HepG2 (cell line): ENCODE results near the gene NODAL. TPM values are rescaled to one million over a fixed set of nuclear protein-coding genes. Genes with fewer than 3 reads are reported as not detected.

Source experiments
- ATAC-seq: fragments of 200-7000 bp; cut with Tn5 transposase; 3 replicates; pipeline ENCODE4 v1.9.1; 2020; ENCODE audit warnings: mild to moderate bottlenecking, moderate library complexity
- BruUV-seq: library from RNA; stranded (reverse); fragments of 400-500 nt; replicated peaks from 2 replicates; lab custom pipeline; 2021; lab: Mats Ljungman, UMichigan
- CTCF ChIA-PET: fragments of 300-600 bp; formaldehyde crosslinking; extraction: SDS; loops from one replicate; lab custom pipeline; 2021; ENCODE audit warnings: low total read pairs, inconsistent platforms, low intra/inter-chr PET ratio; lab: Yijun Ruan, JAX
- POLR2A ChIA-PET: fragments of 350-600 bp; sonication (Branson Sonifier 250); formaldehyde crosslinking; loops from one replicate; lab custom pipeline; 2020; ENCODE audit warnings: antibody characterized with exemption, inconsistent platforms; lab: Yijun Ruan, JAX
- DNase-seq: peaks from one replicate; pipeline ENCODE4 v3.0.0-alpha.2; 2015; ENCODE audit warnings: low spot score
- FAIRE-seq: peaks from 3 replicates; lab custom pipeline; 2011; peaks lifted over from hg19 to GRCh38; lab: Jason Lieb, UNC
- H2AFZ ChIP-seq: one replicate; pipeline ENCODE4 v1.6.1; 2011; ENCODE audit warnings: low read length, inconsistent platforms
- H3K27ac ChIP-seq: fragments of 300-600 bp; 3 replicates; pipeline ENCODE4 v1.8.0; 2011; ENCODE audit warnings: mixed run types, mild to moderate bottlenecking, mixed read lengths, low read length, inconsistent platforms; ENCODE audit not compliant: insufficient read depth; ENCODE audit errors: extremely low read length
- H3K27me3 ChIP-seq, 2 experiments: fragments of 200-600 bp in 1 of 2; 2 replicates in 1 of 2; 3 replicates in 1 of 2; pipeline versions ENCODE4 v1.6.0 to v1.8.0; 2011; ENCODE audit warnings: low read length in 2 of 2, mild to moderate bottlenecking in 2 of 2, moderate library complexity in 2 of 2, inconsistent platforms in 1 of 2; ENCODE audit not compliant: insufficient read depth in 2 of 2, control insufficient read depth in 1 of 2
- H3K36me3 ChIP-seq, 2 experiments: fragments of 200-600 bp in 1 of 2; replicated peaks in 1 of 2; 2 replicates in 1 of 2; 3 replicates in 1 of 2; pipeline versions ENCODE4 v1.5.1 to v1.8.0; 2011; ENCODE audit warnings: low read length in 2 of 2, inconsistent platforms in 1 of 2; ENCODE audit not compliant: insufficient read depth in 2 of 2, control insufficient read depth in 1 of 2
- H3K4me1 ChIP-seq: 2 replicates; pipeline ENCODE4 v1.5.1; 2012; ENCODE audit warnings: low read length, inconsistent platforms; ENCODE audit not compliant: insufficient read depth
- H3K4me2 ChIP-seq: 2 replicates; pipeline ENCODE4 v1.6.0; 2011; ENCODE audit warnings: low read depth, low read length, inconsistent platforms
- H3K4me3 ChIP-seq, 3 experiments: fragments of 200-600 bp in 1 of 3; sonication (generic), shearing (Covaris generic) in 1 of 3; replicated peaks in 1 of 3; 2 replicates each; pipeline ENCODE4 v1.5.1; 2011 to 2016; ENCODE audit warnings: low read length in 3 of 3, inconsistent platforms in 2 of 3, low read depth in 2 of 3, mild to moderate bottlenecking in 2 of 3, control low read depth in 1 of 3, mixed read lengths in 1 of 3; ENCODE audit not compliant: insufficient read depth in 1 of 3
- H3K79me2 ChIP-seq: one replicate; pipeline ENCODE4 v1.6.1; 2011; ENCODE audit warnings: low read length, inconsistent platforms; ENCODE audit not compliant: insufficient read depth
- H3K9ac ChIP-seq: 2 replicates; pipeline ENCODE4 v1.6.0; 2011; ENCODE audit warnings: mild to moderate bottlenecking, low read depth, low read length, inconsistent platforms; ENCODE audit not compliant: insufficient read depth
- H3K9me3 ChIP-seq: 2 replicates; pipeline ENCODE4 v1.5.1; 2012; ENCODE audit warnings: mild to moderate bottlenecking, low read length
- H4K20me1 ChIP-seq: 2 replicates; pipeline ENCODE4 v1.6.0; 2011; ENCODE audit warnings: inconsistent platforms, mild to moderate bottlenecking, low read length, moderate library complexity; ENCODE audit not compliant: insufficient read depth
- HNF4G ChIP-seq, 2 experiments: sonication (generic) in 1 of 2; formaldehyde crosslinking in 1 of 2; IDR thresholded peaks; 2 replicates each; pipeline versions ENCODE4 v1.4.0 to v1.6.1; 2011 to 2020; ENCODE audit warnings: borderline replicate concordance in 2 of 2, low read depth in 2 of 2, mild to moderate bottlenecking in 2 of 2, low read length in 1 of 2, missing genetic modification reagents in 1 of 2, moderate library complexity in 1 of 2
- KDM1A ChIP-seq: IDR thresholded peaks from 2 replicates; pipeline ENCODE4 v1.6.1; 2016; ENCODE audit warnings: missing compliant biosample characterization
- TAF1 ChIP-seq: sonication (generic); formaldehyde crosslinking; IDR thresholded peaks from 2 replicates; pipeline ENCODE4 v1.4.0; 2020; ENCODE audit warnings: missing genetic modification reagents
- TCF12 ChIP-seq, 2 experiments: fragments of 450-650 bp in 1 of 2; sonication (generic) in 1 of 2; formaldehyde crosslinking in 1 of 2; IDR thresholded peaks; 2 replicates each; pipeline versions ENCODE4 v1.6.1 to v1.8.0; 2017 to 2022; ENCODE audit warnings: antibody characterized with exemption in 1 of 2, mild to moderate bottlenecking in 1 of 2, missing genetic modification reagents in 1 of 2, moderate library complexity in 1 of 2
- ZEB1 ChIP-seq: IDR thresholded peaks from 2 replicates; pipeline ENCODE4 v1.6.1; 2012; ENCODE audit warnings: mild to moderate bottlenecking, low read depth, inconsistent platforms; ENCODE audit not compliant: insufficient replicate concordance
- ZNF75D ChIP-seq: sonication (generic); formaldehyde crosslinking; IDR thresholded peaks from 2 replicates; pipeline ENCODE4 v1.8.1; 2023; ENCODE audit warnings: missing genetic modification reagents, mild to moderate bottlenecking, borderline replicate concordance
- ZSCAN25 ChIP-seq: sonication (generic); formaldehyde crosslinking; IDR thresholded peaks from 2 replicates; pipeline ENCODE4 v1.8.0; 2022; ENCODE audit warnings: mild to moderate bottlenecking, missing genetic modification reagents
- WGBS: methylation state at CpG from one replicate; pipeline ENCODE4 v1.1.6; 2017; ENCODE audit warnings: low lambda C conversion rate; 5-methylcytosine and 5-hydroxymethylcytosine counted together
- in situ Hi-C: cut with HindIII; loops from 2 replicates; pipeline ENCODE4 v1.10.0; 2017; ENCODE audit warnings: low pct_unique_long_range_greater_than_20kb; ENCODE audit not compliant: extremely low pct_ligation_motif_present
- intact Hi-C: fragments of 100-400 bp; cut with micrococcal nuclease; formaldehyde crosslinking; loops from one replicate; pipeline ENCODE4 v1.10.0; 2022; ENCODE audit not compliant: unreplicated experiment
- polyA plus RNA-seq, 8 experiments: library from polyadenylated mRNA; depleted of rRNA in 3 of 8; stranded (reverse) in 7 of 8; unstranded in 1 of 8; fragments of >200 nt; fragmentation: Illumina TruSeq in 4 of 8; extraction: Trizol in 4 of 8; gene quantifications; 2 replicates each; pipeline versions ENCODE4 v1.2.1 to v1.2.3, GENCODE V29; 2011 to 2016; ENCODE audit warnings: low read depth in 4 of 8, missing spikeins in 1 of 8, mixed read lengths in 1 of 8; ENCODE audit not compliant: insufficient read depth in 1 of 8
- total RNA-seq, 5 experiments: library from RNA; depleted of rRNA; stranded (reverse); fragments of >200 nt; fragmentation: Illumina TruSeq; extraction: Trizol; gene quantifications; 2 replicates each; pipeline ENCODE4 v1.2.3, GENCODE V29; 2016; ENCODE audit warnings: low read depth in 1 of 5
- TF ChIP-seq, protein P1 (sequence below): sonication (generic); formaldehyde crosslinking; IDR thresholded peaks from 2 replicates; pipeline ENCODE4 v1.5.1; 2020; ENCODE audit warnings: mild to moderate bottlenecking, missing genetic modification reagents, moderate library complexity
- TF ChIP-seq, protein P2 (sequence below): sonication (generic); formaldehyde crosslinking; IDR thresholded peaks from 2 replicates; pipeline ENCODE4 v1.5.1; 2020; ENCODE audit warnings: missing genetic modification reagents, mild to moderate bottlenecking, borderline replicate concordance

NODAL gene
- total and polyA plus RNA-seq, 2 of the 13 experiments (the other 11 are each of a cell fraction or from before 2014, with no cell fraction given), result not detected

DNA sequence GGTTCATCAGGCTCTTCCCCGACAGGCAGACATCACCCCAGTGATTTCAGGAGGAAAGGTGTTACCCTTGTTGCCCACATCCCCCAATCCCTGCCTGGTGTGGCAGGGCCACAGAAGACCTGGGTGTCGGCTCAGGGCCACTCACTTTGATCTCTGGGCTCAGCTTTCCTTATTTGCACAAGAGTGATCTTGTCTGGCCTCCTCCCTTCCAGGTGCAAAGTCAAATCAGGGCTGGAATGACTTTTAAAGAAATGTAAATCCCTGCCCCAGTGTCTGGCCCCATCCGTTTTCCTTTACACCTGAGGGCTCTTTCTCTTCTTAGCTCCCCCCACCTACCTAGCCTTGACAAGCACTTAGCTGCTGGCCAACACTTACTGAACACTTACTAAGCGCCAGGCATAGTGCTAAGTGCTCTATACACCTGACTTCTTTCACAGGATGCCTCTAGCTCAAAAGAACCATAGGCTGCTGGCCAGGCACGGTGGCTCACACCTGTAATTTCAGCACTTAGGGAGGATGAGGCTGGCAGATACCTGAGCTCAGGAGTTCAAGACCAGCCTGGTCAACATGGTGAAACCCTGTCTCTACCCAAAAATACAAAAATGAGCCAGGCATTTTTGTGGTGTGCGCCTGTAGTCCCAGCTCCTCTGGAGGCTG, 979 bp upstream of the NODAL start (continued):
- TF ChIP-seq HNF4G (IDR thresholded peaks at IDR 0.05; ENCODE audit: borderline replicate concordance, low read depth, low read length), result peak; percentile 68; the same call in 1 of the 2 replicates
- TF ChIP-seq HNF4G (CRISPR knock-in tag; IDR thresholded peaks at IDR 0.05; ENCODE audit: borderline replicate concordance, low read depth), result no peak

DNA sequence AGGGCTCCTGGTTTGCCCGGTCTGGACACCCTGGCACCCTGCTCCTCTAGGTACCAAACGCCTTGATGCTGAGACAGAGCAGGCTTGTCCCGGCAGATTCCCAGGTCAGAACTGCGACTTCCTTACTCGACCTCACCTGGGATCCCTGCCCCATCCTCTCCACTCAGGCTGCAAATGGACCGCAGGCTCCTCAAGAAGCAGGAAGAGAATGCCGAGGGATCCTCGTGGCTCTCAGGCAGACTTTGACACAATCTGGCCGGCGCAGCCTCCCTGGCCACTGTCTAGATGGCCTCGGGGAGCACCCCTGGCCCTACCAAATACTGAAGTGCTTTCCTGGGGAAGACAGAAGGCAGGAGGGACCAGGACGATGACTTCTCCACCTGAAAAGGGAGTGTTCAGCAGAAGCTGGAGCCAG, 421 bp upstream of the NODAL start:
- 24% methylated on average over 5 of the region's 12 CpGs for WGBS
- H4K20me1 ChIP-seq, result no peaks in the 10 kb centered on the region
- no peak overlapping the region for H3K4me3 ChIP-seq
- DNase-seq (no peak), FAIRE-seq (no peak), ATAC-seq (peak; percentile 25)
- ChIA-PET POLR2A (interaction anchor here (0.7 to 1.7 kb wide), 4 partner anchors 8 to 208 kb away, joined by 3 to 8 read pairs (median 6); no protein-coding TSS in a partner anchor), CTCF (no interaction called here)
- H3K4me1 ChIP-seq, result peaks cover 53% of the 10 kb centered on the region
- H3K4me2 ChIP-seq, result peak overlapping the region; percentile 21; the same call in 1 of the 2 replicates
- intact Hi-C loops, result no loop called here
- no peak overlapping the region for H3K27ac ChIP-seq
- H3K9ac ChIP-seq, result no peak overlapping the region
- in situ Hi-C loops, result no loop called here
- no peak overlapping the region for H2AFZ ChIP-seq
- no peaks in the 10 kb centered on the region for H3K36me3 ChIP-seq
- BruUV-seq, result no TSS peak
- H3K27me3 ChIP-seq, result no peaks in the 10 kb centered on the region
- no peaks in the 10 kb centered on the region for H3K9me3 ChIP-seq
- H3K79me2 ChIP-seq, result no peaks in the 10 kb centered on the region
- TF ChIP-seq TAF1 (CRISPR knock-in tag) (no peak), ZSCAN25 (CRISPR knock-in tag) (no peak), KDM1A (CRISPR knock-in tag) (no peak), TCF12 (IDR thresholded peaks at IDR 0.05) (no peak), TCF12 (CRISPR knock-in tag; IDR thresholded peaks at IDR 0.05) (0 out of 2 replicates have a peak, but pooled peaks have one; percentile 21), ZNF75D (CRISPR knock-in tag) (no peak), ZEB1 (no peak)
- TF ChIP-seq, protein P1, sequence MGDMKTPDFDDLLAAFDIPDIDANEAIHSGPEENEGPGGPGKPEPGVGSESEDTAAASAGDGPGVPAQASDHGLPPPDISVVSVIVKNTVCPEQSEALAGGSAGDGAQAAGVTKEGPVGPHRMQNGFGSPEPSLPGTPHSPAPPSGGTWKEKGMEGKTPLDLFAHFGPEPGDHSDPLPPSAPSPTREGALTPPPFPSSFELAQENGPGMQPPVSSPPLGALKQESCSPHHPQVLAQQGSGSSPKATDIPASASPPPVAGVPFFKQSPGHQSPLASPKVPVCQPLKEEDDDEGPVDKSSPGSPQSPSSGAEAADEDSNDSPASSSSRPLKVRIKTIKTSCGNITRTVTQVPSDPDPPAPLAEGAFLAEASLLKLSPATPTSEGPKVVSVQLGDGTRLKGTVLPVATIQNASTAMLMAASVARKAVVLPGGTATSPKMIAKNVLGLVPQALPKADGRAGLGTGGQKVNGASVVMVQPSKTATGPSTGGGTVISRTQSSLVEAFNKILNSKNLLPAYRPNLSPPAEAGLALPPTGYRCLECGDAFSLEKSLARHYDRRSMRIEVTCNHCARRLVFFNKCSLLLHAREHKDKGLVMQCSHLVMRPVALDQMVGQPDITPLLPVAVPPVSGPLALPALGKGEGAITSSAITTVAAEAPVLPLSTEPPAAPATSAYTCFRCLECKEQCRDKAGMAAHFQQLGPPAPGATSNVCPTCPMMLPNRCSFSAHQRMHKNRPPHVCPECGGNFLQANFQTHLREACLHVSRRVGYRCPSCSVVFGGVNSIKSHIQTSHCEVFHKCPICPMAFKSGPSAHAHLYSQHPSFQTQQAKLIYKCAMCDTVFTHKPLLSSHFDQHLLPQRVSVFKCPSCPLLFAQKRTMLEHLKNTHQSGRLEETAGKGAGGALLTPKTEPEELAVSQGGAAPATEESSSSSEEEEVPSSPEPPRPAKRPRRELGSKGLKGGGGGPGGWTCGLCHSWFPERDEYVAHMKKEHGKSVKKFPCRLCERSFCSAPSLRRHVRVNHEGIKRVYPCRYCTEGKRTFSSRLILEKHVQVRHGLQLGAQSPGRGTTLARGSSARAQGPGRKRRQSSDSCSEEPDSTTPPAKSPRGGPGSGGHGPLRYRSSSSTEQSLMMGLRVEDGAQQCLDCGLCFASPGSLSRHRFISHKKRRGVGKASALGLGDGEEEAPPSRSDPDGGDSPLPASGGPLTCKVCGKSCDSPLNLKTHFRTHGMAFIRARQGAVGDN, result peak; percentile 15; the same call in 1 of the 2 replicates
- TF ChIP-seq, protein P2, sequence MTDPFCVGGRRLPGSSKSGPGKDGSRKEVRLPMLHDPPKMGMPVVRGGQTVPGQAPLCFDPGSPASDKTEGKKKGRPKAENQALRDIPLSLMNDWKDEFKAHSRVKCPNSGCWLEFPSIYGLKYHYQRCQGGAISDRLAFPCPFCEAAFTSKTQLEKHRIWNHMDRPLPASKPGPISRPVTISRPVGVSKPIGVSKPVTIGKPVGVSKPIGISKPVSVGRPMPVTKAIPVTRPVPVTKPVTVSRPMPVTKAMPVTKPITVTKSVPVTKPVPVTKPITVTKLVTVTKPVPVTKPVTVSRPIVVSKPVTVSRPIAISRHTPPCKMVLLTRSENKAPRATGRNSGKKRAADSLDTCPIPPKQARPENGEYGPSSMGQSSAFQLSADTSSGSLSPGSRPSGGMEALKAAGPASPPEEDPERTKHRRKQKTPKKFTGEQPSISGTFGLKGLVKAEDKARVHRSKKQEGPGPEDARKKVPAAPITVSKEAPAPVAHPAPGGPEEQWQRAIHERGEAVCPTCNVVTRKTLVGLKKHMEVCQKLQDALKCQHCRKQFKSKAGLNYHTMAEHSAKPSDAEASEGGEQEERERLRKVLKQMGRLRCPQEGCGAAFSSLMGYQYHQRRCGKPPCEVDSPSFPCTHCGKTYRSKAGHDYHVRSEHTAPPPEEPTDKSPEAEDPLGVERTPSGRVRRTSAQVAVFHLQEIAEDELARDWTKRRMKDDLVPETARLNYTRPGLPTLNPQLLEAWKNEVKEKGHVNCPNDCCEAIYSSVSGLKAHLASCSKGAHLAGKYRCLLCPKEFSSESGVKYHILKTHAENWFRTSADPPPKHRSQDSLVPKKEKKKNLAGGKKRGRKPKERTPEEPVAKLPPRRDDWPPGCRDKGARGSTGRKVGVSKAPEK (CRISPR knock-in tag), result no peak
